ENCODE results near the gene MAP1B.
"Not testable (repeated sequence)": the region's sequence is repeated elsewhere in the genome, so short reads cannot be mapped to it uniquely, and the experiment has no call there.

MAP1B gene

GRCh38 chr5:72166070-72166979 is 59.0 kb downstream of the MAP1B start:
- DNase-seq = no peak

GRCh38 chr5:72167257-72167656 is 60.0 kb downstream of the MAP1B start:
- no peak for DNase-seq

GRCh38 chr5:72167804-72168203 is 60.5 kb downstream of the MAP1B start:
- no peak for DNase-seq

GRCh38 chr5:72170101-72170500 is 62.8 kb downstream of the MAP1B start:
- no peak for DNase-seq

- not testable (repeated sequence) for DNase-seq
Observed at GRCh38 chr5:72171181-72171580, 63.9 kb downstream of the MAP1B start.

- no peak for DNase-seq
Observed at GRCh38 chr5:72171667-72172066, 64.4 kb downstream of the MAP1B start.

- no peak for DNase-seq
Observed at GRCh38 chr5:72172786-72173185, 65.5 kb downstream of the MAP1B start.

GRCh38 chr5:72177538-72177937 is 70.3 kb downstream of the MAP1B start:
- DNase-seq = no peak

- no peak for DNase-seq
Observed at GRCh38 chr5:72179028-72179815, 71.9 kb downstream of the MAP1B start.

- no peak for DNase-seq
Observed at GRCh38 chr5:72179816-72180440, 72.7 kb downstream of the MAP1B start.

- DNase-seq = no peak
Observed at GRCh38 chr5:72180925-72181324, 73.7 kb downstream of the MAP1B start.

GRCh38 chr5:72182686-72183085 is 75.4 kb downstream of the MAP1B start:
- no peak for DNase-seq

GRCh38 chr5:72183101-72183520 is 75.8 kb downstream of the MAP1B start:
- no peak for DNase-seq

- no peak for DNase-seq
Observed at GRCh38 chr5:72184408-72184807, 77.1 kb downstream of the MAP1B start.

GRCh38 chr5:72185496-72186329 is 78.4 kb downstream of the MAP1B start:
- no peak for DNase-seq

GRCh38 chr5:72187388-72188075 is 80.3 kb downstream of the MAP1B start:
- no peak for DNase-seq

GRCh38 chr5:72188166-72188565 is 80.9 kb downstream of the MAP1B start:
- DNase-seq = no peak

- DNase-seq = no peak
Observed at GRCh38 chr5:72189146-72189545, 81.9 kb downstream of the MAP1B start.

GRCh38 chr5:72191404-72191803 is 84.1 kb downstream of the MAP1B start:
- DNase-seq = no peak

- DNase-seq = no peak
Observed at GRCh38 chr5:72194846-72195245, 87.6 kb downstream of the MAP1B start.

- no peak for DNase-seq
Observed at GRCh38 chr5:72195581-72195980, 88.3 kb downstream of the MAP1B start.

- no peak for DNase-seq
Observed at GRCh38 chr5:72197393-72197792, 90.1 kb downstream of the MAP1B start.

Measured in suppressor macrophage treated with lipopolysaccharide for 4 hours (primary cell).